Left ventricle myocardium inferior (tissue), 1 donor: ENCODE data around the gene AVEN. TPM values are rescaled to one million over a fixed set of nuclear protein-coding genes. Genes with fewer than 3 reads are reported as not detected.

Experiments
- DNase-seq: peaks from one replicate; pipeline ENCODE4 v3.0.0-alpha.2; 2020
- H3K27ac ChIP-seq: fragments of 200-600 bp; replicated peaks from 2 replicates; pipeline ENCODE4 v1.8.0; 2021
- H3K27me3 ChIP-seq: fragments of 200-600 bp; 2 replicates; pipeline ENCODE4 v1.8.0; 2021; ENCODE audit warnings: low read depth
- H3K36me3 ChIP-seq: fragments of 200-600 bp; 2 replicates; pipeline ENCODE4 v1.8.0; 2021
- H3K4me1 ChIP-seq: fragments of 200-600 bp; 2 replicates; pipeline ENCODE4 v1.8.0; 2021
- H3K4me3 ChIP-seq: fragments of 200-600 bp; 2 replicates; pipeline ENCODE4 v1.8.0; 2021; ENCODE audit warnings: mild to moderate bottlenecking, moderate library complexity
- H3K9me3 ChIP-seq: fragments of 200-600 bp; replicated peaks from 2 replicates; pipeline ENCODE4 v1.8.0; 2021
- intact Hi-C: fragments of 100-400 bp; cut with micrococcal nuclease; formaldehyde crosslinking; loops from one replicate; pipeline ENCODE4 v1.11.0; 2022
- total RNA-seq: library from RNA; stranded (reverse); fragmentation: NEBNext Ultra II Directional; extraction: Animal tissue kit (Norgen Biotek cat#: 25700); gene quantifications from one replicate; pipeline ENCODE4 v1.2.1, GENCODE V29; 2021
- TF ChIP-seq, protein P1 (sequence below): fragments of 200-600 bp; IDR thresholded peaks from 2 replicates; pipeline ENCODE4 v1.8.0; 2021; ENCODE audit warnings: antibody characterized with exemption, mild to moderate bottlenecking, borderline replicate concordance
- donor health status: DM: no; HTN: yes; CAD: no; lungs with severe emphysema.

AVEN gene
- total RNA-seq, 1 donor from 2014 or later: 25.3 TPM

DNA sequence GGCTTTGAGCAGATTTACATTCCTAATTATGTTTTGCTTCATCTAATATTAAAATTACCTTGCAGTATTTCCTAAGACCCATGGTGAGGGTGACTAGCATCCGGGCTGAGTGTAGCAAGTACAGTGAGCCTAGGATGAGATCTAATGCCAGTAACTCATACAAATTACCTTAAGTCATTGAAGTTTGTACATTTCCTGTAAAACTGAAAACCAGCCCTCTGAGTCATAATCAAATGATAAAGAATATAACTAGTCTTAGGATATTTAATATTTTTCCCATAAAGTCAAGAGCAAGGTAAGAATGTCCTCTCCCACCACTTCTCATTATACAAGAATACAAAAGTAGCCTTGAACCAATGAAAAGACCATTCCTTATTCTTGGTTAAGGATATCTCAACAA lies 125.5 kb downstream of the AVEN start:
- H3K36me3 ChIP-seq: no peaks in the 10 kb centered on the region
- TF ChIP-seq, protein P1, sequence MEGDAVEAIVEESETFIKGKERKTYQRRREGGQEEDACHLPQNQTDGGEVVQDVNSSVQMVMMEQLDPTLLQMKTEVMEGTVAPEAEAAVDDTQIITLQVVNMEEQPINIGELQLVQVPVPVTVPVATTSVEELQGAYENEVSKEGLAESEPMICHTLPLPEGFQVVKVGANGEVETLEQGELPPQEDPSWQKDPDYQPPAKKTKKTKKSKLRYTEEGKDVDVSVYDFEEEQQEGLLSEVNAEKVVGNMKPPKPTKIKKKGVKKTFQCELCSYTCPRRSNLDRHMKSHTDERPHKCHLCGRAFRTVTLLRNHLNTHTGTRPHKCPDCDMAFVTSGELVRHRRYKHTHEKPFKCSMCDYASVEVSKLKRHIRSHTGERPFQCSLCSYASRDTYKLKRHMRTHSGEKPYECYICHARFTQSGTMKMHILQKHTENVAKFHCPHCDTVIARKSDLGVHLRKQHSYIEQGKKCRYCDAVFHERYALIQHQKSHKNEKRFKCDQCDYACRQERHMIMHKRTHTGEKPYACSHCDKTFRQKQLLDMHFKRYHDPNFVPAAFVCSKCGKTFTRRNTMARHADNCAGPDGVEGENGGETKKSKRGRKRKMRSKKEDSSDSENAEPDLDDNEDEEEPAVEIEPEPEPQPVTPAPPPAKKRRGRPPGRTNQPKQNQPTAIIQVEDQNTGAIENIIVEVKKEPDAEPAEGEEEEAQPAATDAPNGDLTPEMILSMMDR: no peak
- no peaks in the 10 kb centered on the region for H3K4me1 ChIP-seq
- DNase-seq: no peak
- H3K9me3 ChIP-seq: no peaks in the 10 kb centered on the region
- no peaks in the 10 kb centered on the region for H3K27me3 ChIP-seq
- intact Hi-C loops: no loop called here
- no peak overlapping the region for H3K27ac ChIP-seq
- H3K4me3 ChIP-seq: no peak overlapping the region

DNA sequence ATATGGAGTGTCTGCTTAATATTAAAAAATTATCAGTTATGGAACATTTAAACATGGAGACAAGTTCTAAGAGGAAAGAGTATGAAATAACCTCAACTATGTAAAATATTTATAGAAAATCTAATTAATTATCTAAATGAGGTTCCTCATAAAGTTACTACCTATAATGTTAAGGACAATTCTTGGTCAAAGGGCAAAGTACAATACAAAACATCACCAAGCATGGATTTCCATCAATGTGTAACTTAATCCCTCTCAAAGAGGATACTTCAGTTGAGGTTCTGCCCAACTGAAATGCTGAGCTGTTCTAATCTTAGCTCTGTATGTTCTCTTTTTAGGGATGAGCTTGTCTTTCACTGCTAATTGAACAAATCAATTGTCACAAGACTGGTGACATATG lies 126.7 kb downstream of the AVEN start:
- Histone ChIP-seq H3K36me3 (no peaks in the 10 kb centered on the region), H3K27ac (no peak overlapping the region), H3K4me3 (no peak overlapping the region), H3K9me3 (no peaks in the 10 kb centered on the region), H3K4me1 (peaks cover 4% of the 10 kb centered on the region), H3K27me3 (no peaks in the 10 kb centered on the region)
- intact Hi-C loops: no loop called here
- TF ChIP-seq, protein P1: no peak
- no peak for DNase-seq

DNA sequence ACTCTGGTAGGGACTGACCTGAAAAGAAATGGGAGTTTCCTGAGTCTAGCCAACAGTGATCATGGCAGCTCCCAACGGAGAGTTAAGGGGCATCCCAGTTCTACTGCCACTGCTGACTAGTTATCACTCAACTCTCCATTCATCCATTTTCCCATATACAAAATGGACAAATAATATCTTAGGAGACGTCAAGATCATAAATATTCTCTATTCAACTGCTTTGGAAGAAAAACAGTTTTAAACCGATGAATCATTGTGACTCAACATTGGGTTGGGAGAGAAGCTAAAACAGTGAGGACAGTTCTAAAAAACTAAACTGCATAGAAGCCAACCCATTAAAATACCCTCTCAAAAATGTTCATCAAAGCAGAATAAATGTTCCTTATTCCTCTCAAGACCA lies 128.3 kb downstream of the AVEN start:
- no peaks in the 10 kb centered on the region for H3K9me3 ChIP-seq
- H3K27me3 ChIP-seq: no peaks in the 10 kb centered on the region
- no peak for DNase-seq
- peaks cover 10% of the 10 kb centered on the region for H3K4me1 ChIP-seq
- H3K27ac ChIP-seq: no peak overlapping the region
- no peaks in the 10 kb centered on the region for H3K36me3 ChIP-seq
- intact Hi-C loops: no loop called here
- H3K4me3 ChIP-seq: no peak overlapping the region
- TF ChIP-seq, protein P1: no peak

DNA sequence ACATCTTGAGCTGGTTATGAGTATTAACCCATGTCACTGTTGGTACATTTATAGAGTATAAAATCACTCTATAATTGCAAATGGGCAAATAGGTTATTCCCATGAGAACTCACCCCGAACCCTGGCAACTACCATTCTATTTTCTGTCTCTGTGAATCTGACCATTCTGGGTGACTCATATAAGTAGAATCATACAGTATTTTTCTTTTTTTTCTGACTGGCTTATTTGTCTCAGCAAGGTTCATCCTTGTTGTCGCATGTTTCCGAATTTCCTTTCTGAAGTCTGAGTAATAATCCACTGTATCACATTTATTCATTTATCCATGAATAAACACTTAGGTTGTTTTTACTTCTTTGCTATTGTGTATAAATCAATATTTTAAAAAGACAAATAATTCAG lies 130.6 kb downstream of the AVEN start:
- TF ChIP-seq, protein P1: no peak
- H3K4me1 ChIP-seq: peaks cover 10% of the 10 kb centered on the region
- DNase-seq: no peak
- H3K9me3 ChIP-seq: no peaks in the 10 kb centered on the region
- no peak overlapping the region for H3K27ac ChIP-seq
- H3K36me3 ChIP-seq: no peaks in the 10 kb centered on the region
- intact Hi-C loops: no loop called here
- H3K4me3 ChIP-seq: no peak overlapping the region
- H3K27me3 ChIP-seq: no peaks in the 10 kb centered on the region

DNA sequence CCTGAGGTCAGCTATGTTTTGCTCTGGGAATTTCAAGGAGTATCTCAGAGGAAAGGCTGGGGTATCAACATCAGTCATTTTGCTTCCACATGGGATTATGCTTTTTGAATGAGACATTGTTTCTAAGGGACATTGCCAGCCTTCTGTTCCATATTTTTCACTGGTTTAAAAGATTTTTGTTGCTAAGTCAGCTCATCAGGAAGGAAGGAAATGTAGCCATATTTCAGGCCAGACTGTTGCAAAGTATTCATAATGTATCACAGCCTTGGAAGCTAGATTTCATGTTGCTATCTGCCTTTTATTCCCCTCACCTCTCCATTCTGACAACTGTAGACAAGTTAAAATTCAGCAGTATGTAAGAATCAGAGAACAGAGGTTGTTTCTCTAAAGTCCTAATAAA lies 131.7 kb downstream of the AVEN start:
- H3K4me3 ChIP-seq: no peak overlapping the region
- H3K4me1 ChIP-seq: peaks cover 10% of the 10 kb centered on the region
- no peak overlapping the region for H3K27ac ChIP-seq
- H3K9me3 ChIP-seq: no peaks in the 10 kb centered on the region
- intact Hi-C loops: no loop called here
- DNase-seq: no peak
- TF ChIP-seq, protein P1: no peak
- H3K27me3 ChIP-seq: no peaks in the 10 kb centered on the region
- no peaks in the 10 kb centered on the region for H3K36me3 ChIP-seq

DNA sequence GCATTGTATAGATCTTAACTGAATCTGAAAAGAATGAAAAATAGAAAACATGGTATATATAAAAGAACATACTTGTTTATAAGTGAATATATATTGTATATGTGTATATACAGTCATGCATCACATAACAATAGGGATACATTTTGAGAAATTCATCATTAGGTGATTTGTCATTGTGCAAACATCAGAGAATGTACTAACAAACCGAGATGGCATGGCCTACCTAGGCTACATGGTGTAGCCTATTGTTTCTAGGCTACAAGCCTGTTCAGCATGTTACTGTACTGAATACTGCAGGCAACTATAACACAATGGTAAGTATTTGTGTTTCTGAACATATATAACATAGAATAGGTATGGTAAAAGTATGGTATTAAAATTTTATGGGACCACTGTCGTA lies 135.3 kb downstream of the AVEN start:
- no peaks in the 10 kb centered on the region for H3K36me3 ChIP-seq
- intact Hi-C loops: no loop called here
- H3K27me3 ChIP-seq: no peaks in the 10 kb centered on the region
- no peak for DNase-seq
- H3K4me3 ChIP-seq: no peak overlapping the region
- TF ChIP-seq, protein P1: no peak
- H3K9me3 ChIP-seq: no peaks in the 10 kb centered on the region
- peaks cover 10% of the 10 kb centered on the region for H3K4me1 ChIP-seq
- no peak overlapping the region for H3K27ac ChIP-seq
